Upper lobe of left lung (tissue), 4 donors: ENCODE data around the gene CPO.

Source experiments
- CTCF ChIP-seq, 6 experiments: fragments of 450-650 bp in 4 of 6; fragments of 200-600 bp in 2 of 6; sonication (generic) in 2 of 6; IDR thresholded peaks; one replicate each; pipeline ENCODE4 v1.5.1; 2016 to 2019; ENCODE audit warnings: antibody characterized with exemption in 6 of 6
- EP300 ChIP-seq, 4 donors: sonication (generic); formaldehyde crosslinking; IDR thresholded peaks; one replicate each; pipeline ENCODE4 v1.5.1; 2017; ENCODE audit warnings: antibody characterized with exemption in 4 of 4, control low read depth in 2 of 4
- POLR2A ChIP-seq, 4 donors: fragments of 450-650 bp; IDR thresholded peaks; one replicate each; pipeline ENCODE4 v1.5.1; 2016 to 2017; ENCODE audit warnings: antibody characterized with exemption in 4 of 4, mild to moderate bottlenecking in 2 of 4
- POLR2AphosphoS5 ChIP-seq, 2 donors: sonication (generic); formaldehyde crosslinking; IDR thresholded peaks; one replicate each; pipeline ENCODE4 v1.5.1; 2017; ENCODE audit warnings: antibody characterized with exemption in 2 of 2

- TF ChIP-seq EP300 (IDR thresholded peaks at IDR 0.05) (no peak), CTCF (IDR thresholded peaks at IDR 0.05) (no peak), POLR2AphosphoS5 (IDR thresholded peaks at IDR 0.05) (no peak), POLR2A (IDR thresholded peaks at IDR 0.05) (no peak)
Measured at GRCh38 chr2:206958261-206958660, 18.9 kb downstream of the CPO start.
